ENCODE measurements around the gene ST8SIA5.
A peak's percentile ranks its signal among the peaks of the same experiment; 100 is the strongest.

The ST8SIA5 gene

GRCh38 chr18:46624127-46624526 is 132.7 kb downstream of the ST8SIA5 start:
- Histone ChIP-seq H3K79me2 (ENCODE audit: insufficient read depth, low read length) (no peaks in the 10 kb centered on the region), H4K20me1 (ENCODE audit: insufficient read depth, low read length) (no peaks in the 10 kb centered on the region)
- no peak for ATAC-seq (ENCODE audit: insufficient read depth, low read depth)

GRCh38 chr18:46623541-46623940 is 133.3 kb downstream of the ST8SIA5 start:
- peak; percentile 91 for ATAC-seq (ENCODE audit: insufficient read depth, low read depth)

More at GRCh38 chr18:46624127-46624526, 132.7 kb downstream of the ST8SIA5 start:
- DNase-seq: peak; percentile 13
- H3K4me3 ChIP-seq (ENCODE audit: low read depth in 1 of 2, low read length in 2 of 2): peak overlapping the region in 1 of 2 experiments; percentile 6; a peak in 1 of 4 replicates
- H3K36me3 ChIP-seq (ENCODE audit: insufficient read depth, low read length): no peaks in the 10 kb centered on the region
- no peaks in the 10 kb centered on the region for H3K9me3 ChIP-seq (ENCODE audit: insufficient read depth, low read length, severe bottlenecking)
- H3K27me3 ChIP-seq (ENCODE audit: insufficient read depth, low read length, poor library complexity): no peaks in the 10 kb centered on the region
- H3K4me1 ChIP-seq (ENCODE audit: insufficient read depth, low read length): peaks cover 48% of the 10 kb centered on the region
- H3K9ac ChIP-seq (ENCODE audit: low read depth, low read length): peak overlapping the region; percentile 57
- peak overlapping the region; percentile 76 for H2AFZ ChIP-seq (ENCODE audit: low read depth, low read length)
- H3K27ac ChIP-seq (ENCODE audit: low read length): peak overlapping the region; percentile 95
- no peak for TF ChIP-seq EZH2 (IDR thresholded peaks at IDR 0.05; ENCODE audit: borderline replicate concordance, low read depth, low read length, severe bottlenecking)
- no peak for TF ChIP-seq CTCF (IDR thresholded peaks at IDR 0.05; ENCODE audit: borderline replicate concordance, extremely low read depth, low read length, poor library complexity, severe bottlenecking)
- peak overlapping the region; percentile 56 for H3K4me2 ChIP-seq (ENCODE audit: insufficient read depth, low read length)

GRCh38 chr18:46622999-46623398 is 133.9 kb downstream of the ST8SIA5 start:
- Histone ChIP-seq H3K36me3 (ENCODE audit: insufficient read depth, low read length) (no peaks in the 10 kb centered on the region), H3K9me3 (ENCODE audit: insufficient read depth, low read length, severe bottlenecking) (no peaks in the 10 kb centered on the region), H3K27me3 (ENCODE audit: insufficient read depth, low read length, poor library complexity) (no peaks in the 10 kb centered on the region), H3K4me3 (ENCODE audit: low read depth in 1 of 2, low read length in 2 of 2) (peak overlapping the region in 1 of 2 experiments; percentile 6; a peak in 1 of 4 replicates), H3K27ac (ENCODE audit: low read length) (peak overlapping the region; percentile 95), H4K20me1 (ENCODE audit: insufficient read depth, low read length) (no peaks in the 10 kb centered on the region), H3K4me2 (ENCODE audit: insufficient read depth, low read length) (peak overlapping the region; percentile 56), H2AFZ (ENCODE audit: low read depth, low read length) (peak overlapping the region; percentile 76), H3K9ac (ENCODE audit: low read depth, low read length) (peak overlapping the region; percentile 57), H3K79me2 (ENCODE audit: insufficient read depth, low read length) (no peaks in the 10 kb centered on the region), H3K4me1 (ENCODE audit: insufficient read depth, low read length) (peaks cover 57% of the 10 kb centered on the region)
- DNase-seq (no peak), ATAC-seq (ENCODE audit: insufficient read depth, low read depth) (peak; percentile 29)
- TF ChIP-seq CTCF (IDR thresholded peaks at IDR 0.05; ENCODE audit: borderline replicate concordance, extremely low read depth, low read length, poor library complexity, severe bottlenecking): peak; percentile 70
- TF ChIP-seq EZH2 (IDR thresholded peaks at IDR 0.05; ENCODE audit: borderline replicate concordance, low read depth, low read length, severe bottlenecking): no peak

More at GRCh38 chr18:46623541-46623940, 133.3 kb downstream of the ST8SIA5 start:
- H3K79me2 ChIP-seq (ENCODE audit: insufficient read depth, low read length): no peaks in the 10 kb centered on the region
- peak overlapping the region; percentile 56 for H3K4me2 ChIP-seq (ENCODE audit: insufficient read depth, low read length)
- H3K27ac ChIP-seq (ENCODE audit: low read length): peak overlapping the region; percentile 95
- peak overlapping the region; percentile 57 for H3K9ac ChIP-seq (ENCODE audit: low read depth, low read length)
- peak overlapping the region; percentile 76 for H2AFZ ChIP-seq (ENCODE audit: low read depth, low read length)
- H3K9me3 ChIP-seq (ENCODE audit: insufficient read depth, low read length, severe bottlenecking): no peaks in the 10 kb centered on the region
- peak overlapping the region in 1 of 2 experiments; percentile 6; a peak in 1 of 4 replicates for H3K4me3 ChIP-seq (ENCODE audit: low read depth in 1 of 2, low read length in 2 of 2)
- H3K36me3 ChIP-seq (ENCODE audit: insufficient read depth, low read length): no peaks in the 10 kb centered on the region
- H4K20me1 ChIP-seq (ENCODE audit: insufficient read depth, low read length): no peaks in the 10 kb centered on the region
- peak; percentile 91 for DNase-seq
- TF ChIP-seq CTCF (IDR thresholded peaks at IDR 0.05; ENCODE audit: borderline replicate concordance, extremely low read depth, low read length, poor library complexity, severe bottlenecking) (no peak), EZH2 (IDR thresholded peaks at IDR 0.05; ENCODE audit: borderline replicate concordance, low read depth, low read length, severe bottlenecking) (no peak)
- H3K4me1 ChIP-seq (ENCODE audit: insufficient read depth, low read length): peaks cover 52% of the 10 kb centered on the region
- no peaks in the 10 kb centered on the region for H3K27me3 ChIP-seq (ENCODE audit: insufficient read depth, low read length, poor library complexity)
